CD14-positive monocyte (primary cell): Measurements from ENCODE around the gene TUBA3C. TPM values are rescaled to one million over a fixed set of nuclear protein-coding genes. Genes with fewer than 3 reads are reported as not detected.

Experiments
- DNase-seq, 3 donors: peaks; one replicate each; pipeline ENCODE4 v3.0.0-alpha.2; 2011 to 2022
- H2AFZ ChIP-seq: 2 replicates; pipeline ENCODE4 v1.6.0; 2012; ENCODE audit warnings: mild to moderate bottlenecking, low read depth, low read length, inconsistent platforms; ENCODE audit not compliant: insufficient read depth, poor library complexity, severe bottlenecking
- H3K27ac ChIP-seq, 2 donors: 1 replicate in 1 of 2; 2 replicates in 1 of 2; pipeline ENCODE4 v1.5.1; 2012 to 2013; ENCODE audit warnings: low read length in 2 of 2, control low read depth in 1 of 2, inconsistent platforms in 1 of 2, low read depth in 1 of 2, mild to moderate bottlenecking in 1 of 2
- H3K27me3 ChIP-seq, 2 donors: one replicate each; pipeline versions ENCODE4 v1.6.0 to v1.6.1; 2011 to 2013; ENCODE audit warnings: low read length in 2 of 2; ENCODE audit not compliant: control insufficient read depth in 2 of 2, insufficient read depth in 2 of 2
- H3K36me3 ChIP-seq, 2 donors: replicated peaks in 1 of 2; 1 replicate in 1 of 2; 2 replicates in 1 of 2; pipeline versions ENCODE4 v1.5.1 to v1.6.1; 2012 to 2013; ENCODE audit warnings: low read length in 2 of 2, control low read depth in 1 of 2, inconsistent platforms in 1 of 2, mild to moderate bottlenecking in 1 of 2; ENCODE audit not compliant: insufficient read depth in 2 of 2, control insufficient read depth in 1 of 2
- H3K4me1 ChIP-seq, 2 donors: 1 replicate in 1 of 2; 2 replicates in 1 of 2; pipeline versions ENCODE4 v1.5.1 to v1.6.1; 2012 to 2013; ENCODE audit warnings: low read length in 2 of 2, control low read depth in 1 of 2, inconsistent platforms in 1 of 2, mild to moderate bottlenecking in 1 of 2, moderate library complexity in 1 of 2; ENCODE audit not compliant: insufficient read depth in 2 of 2, control insufficient read depth in 1 of 2
- H3K4me2 ChIP-seq: replicated peaks from 2 replicates; pipeline ENCODE3; 2012; ENCODE audit warnings: low read length, moderate library complexity, mild to moderate bottlenecking; ENCODE audit not compliant: poor library complexity, severe bottlenecking; ENCODE audit errors: extremely low read depth
- H3K4me3 ChIP-seq, 3 experiments: fragments of 200-600 bp in 1 of 3; sonication (generic) in 1 of 3; replicated peaks in 1 of 3; 1 replicate in 2 of 3; 2 replicates in 1 of 3; pipeline ENCODE4 v1.5.1; 2011 to 2013; ENCODE audit warnings: low read length in 3 of 3, mild to moderate bottlenecking in 3 of 3, control low read depth in 2 of 3, low read depth in 2 of 3, inconsistent platforms in 1 of 3, moderate library complexity in 1 of 3
- H3K79me2 ChIP-seq: 2 replicates; pipeline ENCODE4 v1.6.0; 2012; ENCODE audit warnings: mild to moderate bottlenecking, control low read depth, inconsistent platforms, low read length, moderate library complexity; ENCODE audit not compliant: insufficient read depth
- H3K9ac ChIP-seq: 2 replicates; pipeline ENCODE4 v1.6.0; 2017; ENCODE audit warnings: low read length, mild to moderate bottlenecking; ENCODE audit not compliant: insufficient read depth, poor library complexity, severe bottlenecking
- H3K9me3 ChIP-seq, 2 donors: replicated peaks in 1 of 2; 1 replicate in 1 of 2; 2 replicates in 1 of 2; pipeline versions ENCODE4 v1.5.1 to v1.6.1; 2012 to 2013; ENCODE audit warnings: low read length in 2 of 2, control low read depth in 1 of 2; ENCODE audit not compliant: control insufficient read depth in 1 of 2, insufficient read depth in 1 of 2
- H4K20me1 ChIP-seq: 2 replicates; pipeline ENCODE4 v1.6.0; 2012; ENCODE audit warnings: mild to moderate bottlenecking, low read length, control low read depth, moderate library complexity; ENCODE audit not compliant: insufficient read depth
- H3K27ac Mint-ChIP-seq, 7 donors: one replicate each; pipeline ENCODE4 v1.8.0; 2020; ENCODE audit warnings: mild to moderate bottlenecking in 7 of 7, mixed read lengths in 7 of 7, moderate library complexity in 6 of 7, inconsistent platforms in 2 of 7
- H3K27me3 Mint-ChIP-seq, 3 donors: one replicate each; pipeline ENCODE4 v1.8.0; 2021 to 2022; ENCODE audit warnings: low read depth in 3 of 3, mild to moderate bottlenecking in 3 of 3, mixed read lengths in 3 of 3, moderate library complexity in 3 of 3, inconsistent platforms in 1 of 3
- H3K36me3 Mint-ChIP-seq, 2 donors: one replicate each; pipeline ENCODE4 v1.8.0; 2020; ENCODE audit warnings: mixed read lengths in 2 of 2, inconsistent platforms in 1 of 2, mild to moderate bottlenecking in 1 of 2
- H3K4me1 Mint-ChIP-seq: one replicate; pipeline ENCODE4 v1.8.0; 2020; ENCODE audit warnings: mild to moderate bottlenecking, mixed read lengths
- H3K4me3 Mint-ChIP-seq, 2 donors: one replicate each; pipeline ENCODE4 v1.8.0; 2020; ENCODE audit warnings: mild to moderate bottlenecking in 2 of 2, mixed read lengths in 2 of 2, moderate library complexity in 1 of 2
- H3K9me3 Mint-ChIP-seq, 7 donors: one replicate each; pipeline ENCODE4 v1.8.0; 2020 to 2022; ENCODE audit warnings: mixed read lengths in 7 of 7, mild to moderate bottlenecking in 6 of 7, moderate library complexity in 6 of 7, inconsistent platforms in 2 of 7
- CTCF ChIP-seq: fragments of 200-600 bp; IDR thresholded peaks from one replicate; pipeline ENCODE4 v1.8.0; 2022; ENCODE audit warnings: antibody characterized with exemption, mild to moderate bottlenecking
- WGBS: methylation state at CpG from one replicate; pipeline ENCODE4 v1.1.5; 2013; ENCODE audit warnings: missing lambda C conversion rate; ENCODE audit not compliant: insufficient coverage; 5-methylcytosine and 5-hydroxymethylcytosine counted together
- intact Hi-C, 2 donors: fragments of 100-400 bp; cut with micrococcal nuclease; formaldehyde crosslinking; loops; one replicate each; pipeline versions ENCODE4 v1.15.0 to v1.15.1; 2023
- polyA plus RNA-seq, 3 donors: library from polyadenylated mRNA; depleted of rRNA in 1 of 3; unstranded in 2 of 3; stranded (reverse) in 1 of 3; fragments of 300-500 nt in 2 of 3; fragments of >200 nt in 1 of 3; fragmentation: Illumina TruSeq in 2 of 3; gene quantifications; 1 replicate in 2 of 3; 2 replicates in 1 of 3; pipeline ENCODE4 v1.2.3, GENCODE V29; 2012 to 2021

The TUBA3C gene
- polyA plus RNA-seq, 3 donors = not detected

GRCh38 chr13:19185086-19185864, 3.7 kb upstream of the TUBA3C start:
- WGBS = 87% methylated on average over 6 of the region's 8 CpGs
- H3K4me1 Mint-ChIP-seq = no peaks in the 10 kb centered on the region
- no peaks in the 10 kb centered on the region for H3K36me3 Mint-ChIP-seq
- H3K27ac Mint-ChIP-seq = no peak overlapping the region
- H3K9ac ChIP-seq = no peak overlapping the region
- peaks cover 23 to 59% of the 10 kb centered on the region in 2 donors for H3K9me3 ChIP-seq
- H3K27me3 ChIP-seq = no peaks in the 10 kb centered on the region
- no peaks in the 10 kb centered on the region for H3K79me2 ChIP-seq
- H3K9me3 Mint-ChIP-seq = peaks cover 11 to 62% (median 41%) of the 10 kb centered on the region in 7 donors
- H4K20me1 ChIP-seq = no peaks in the 10 kb centered on the region
- no peak for TF ChIP-seq CTCF
- no peak overlapping the region for H3K4me3 Mint-ChIP-seq
- no peak for DNase-seq
- H3K27me3 Mint-ChIP-seq = peaks cover 0 to 4% (median 0%) of the 10 kb centered on the region in 3 donors
- no peak overlapping the region for H3K4me2 ChIP-seq
- H3K4me3 ChIP-seq = no peak overlapping the region
- no peaks in the 10 kb centered on the region for H3K4me1 ChIP-seq
- H2AFZ ChIP-seq = no peak overlapping the region
- intact Hi-C loops = no loop called here
- no peak overlapping the region for H3K27ac ChIP-seq
- no peaks in the 10 kb centered on the region for H3K36me3 ChIP-seq

- no peaks in the 10 kb centered on the region for H3K36me3 ChIP-seq
- no peaks in the 10 kb centered on the region for H4K20me1 ChIP-seq
- no peak for DNase-seq
- peak overlapping the region in 1 of 7 donors; percentile 62 for H3K27ac Mint-ChIP-seq
- no peak overlapping the region for H3K9ac ChIP-seq
- H3K4me1 ChIP-seq = no peaks in the 10 kb centered on the region
- H3K9me3 Mint-ChIP-seq = peaks cover 15 to 64% (median 38%) of the 10 kb centered on the region in 7 donors
- H3K9me3 ChIP-seq = peaks cover 31 to 68% of the 10 kb centered on the region in 2 donors
- H3K4me1 Mint-ChIP-seq = no peaks in the 10 kb centered on the region
- no peak overlapping the region for H2AFZ ChIP-seq
- intact Hi-C loops = no loop called here
- H3K4me2 ChIP-seq = no peak overlapping the region
- no peak for TF ChIP-seq CTCF
- no peak overlapping the region for H3K4me3 ChIP-seq
- no peak overlapping the region for H3K27ac ChIP-seq
- WGBS = 95% methylated on average over 4 of the region's 5 CpGs
- H3K27me3 ChIP-seq = no peaks in the 10 kb centered on the region
- no peak overlapping the region for H3K4me3 Mint-ChIP-seq
- no peaks in the 10 kb centered on the region for H3K79me2 ChIP-seq
- H3K27me3 Mint-ChIP-seq = peaks cover 0 to 4% (median 0%) of the 10 kb centered on the region in 3 donors
- H3K36me3 Mint-ChIP-seq = no peaks in the 10 kb centered on the region
Measured at GRCh38 chr13:19184176-19184575, 2.6 kb upstream of the TUBA3C start.
